ENCODE results near the gene SGK2. TPM values are rescaled to one million over a fixed set of nuclear protein-coding genes. Genes with fewer than 3 reads are reported as not detected.
A peak's percentile ranks its signal among the peaks of the same experiment; 100 is the strongest.

Gene SGK2
- total and polyA plus RNA-seq, 2 of the 13 experiments (the other 11 are each of a cell fraction or from before 2014, with no cell fraction given): 6.2 to 29.4 TPM

- TF ChIP-seq ZNF609 (CRISPR knock-in tag; IDR thresholded peaks at IDR 0.05; ENCODE audit: borderline replicate concordance): 0 out of 2 replicates have a peak, but pooled peaks have one; percentile 3
- no peak for TF ChIP-seq ATF2 (CRISPR knock-in tag; IDR thresholded peaks at IDR 0.05)
- no peak; the same call in 1 of the 2 replicates for TF ChIP-seq ZNF598 (CRISPR knock-in tag; IDR thresholded peaks at IDR 0.05; ENCODE audit: borderline replicate concordance)
These were observed 540 bp downstream of the SGK2 start (continued) for GRCh38 chr20:43559147-43559987.

- Histone ChIP-seq H3K9me3 (ENCODE audit: low read length) (no peaks in the 10 kb centered on the region), H3K36me3 (replicated peaks in 1 of 2; ENCODE audit: control insufficient read depth in 1 of 2, insufficient read depth in 2 of 2, low read length in 2 of 2) (no peaks in the 10 kb centered on the region), H3K4me2 (ENCODE audit: low read depth, low read length) (no peak overlapping the region), H3K27ac (ENCODE audit: extremely low read length, insufficient read depth, low read length) (no peak overlapping the region), H3K79me2 (ENCODE audit: insufficient read depth, low read length) (peaks cover 10% of the 10 kb centered on the region), H3K27me3 (ENCODE audit: control insufficient read depth in 1 of 2, insufficient read depth in 2 of 2, low read length in 2 of 2) (no peaks in the 10 kb centered on the region; a peak in 1 of 5 replicates), H3K4me3 (replicated peaks in 1 of 3; ENCODE audit: insufficient read depth in 1 of 3, low read depth in 2 of 3, low read length in 3 of 3) (no peak overlapping the region), H3K4me1 (ENCODE audit: insufficient read depth, low read length) (peaks cover 44% of the 10 kb centered on the region), H3K9ac (ENCODE audit: insufficient read depth, low read depth, low read length) (no peak overlapping the region), H2AFZ (ENCODE audit: low read length) (no peak overlapping the region), H4K20me1 (ENCODE audit: insufficient read depth, low read length) (no peaks in the 10 kb centered on the region)
- no peak for ATAC-seq
- intact Hi-C loops (cut with micrococcal nuclease; ENCODE audit: unreplicated experiment) (no loop called here), in situ Hi-C loops (cut with HindIII; ENCODE audit: extremely low pct_ligation_motif_present, low pct_unique_long_range_greater_than_20kb) (no loop called here)
- no TSS peak for BruUV-seq (replicated peaks)
- POLR2A ChIA-PET: interaction anchor here (5.5 to 6.8 kb wide), 4 partner anchors 12 to 104 kb away, joined by 40 to 109 read pairs (median 88); partner anchors contain the start of gene SRSF6
- 95% methylated on average over 3 of the region's 3 CpGs for WGBS (ENCODE audit: low lambda C conversion rate)
- DNase-seq (ENCODE audit: low spot score): no peak
- TF ChIP-seq SUZ12 (IDR thresholded peaks at IDR 0.05; ENCODE audit: low read depth, low read length) (no peak), ZNF552 (CRISPR knock-in tag; IDR thresholded peaks at IDR 0.05; ENCODE audit: borderline replicate concordance) (no peak), ZFP36L1 (CRISPR knock-in tag; IDR thresholded peaks at IDR 0.05) (no peak), HOMEZ (CRISPR knock-in tag; IDR thresholded peaks at IDR 0.05; ENCODE audit: low read depth) (no peak), SP4 (CRISPR knock-in tag; IDR thresholded peaks at IDR 0.05) (0 out of 2 replicates have a peak, but pooled peaks have one; percentile 23), ZNF878 (CRISPR knock-in tag; IDR thresholded peaks at IDR 0.05) (no peak), EED (CRISPR knock-in tag; IDR thresholded peaks at IDR 0.05) (no peak), ZNF567 (CRISPR knock-in tag; IDR thresholded peaks at IDR 0.05; ENCODE audit: borderline replicate concordance) (no peak)
- no peak for FAIRE-seq
- CTCF ChIA-PET (ENCODE audit: low intra/inter-chr PET ratio, low total read pairs): no interaction called here
These were observed 2.1 kb downstream of the SGK2 start for GRCh38 chr20:43560974-43561373.

Data from HepG2 (cell line).